Activated CD8-positive, alpha-beta T cell treated with anti-CD3 and anti-CD28 coated beads for 36 hours (primary cell): ENCODE data around the gene CCR5AS.

Source experiments
- ATAC-seq: fragments of 200-7000 bp; cut with Tn5 transposase; one replicate; pipeline ENCODE4 v1.10.0; 2021; ENCODE audit warnings: mild to moderate bottlenecking, moderate library complexity
- CTCF ChIA-PET: fragments of 350-600 bp; sonication (Branson Sonifier 250); formaldehyde crosslinking; loops from one replicate; lab custom pipeline; 2021; ENCODE audit warnings: antibody characterized with exemption; lab: Charles Lee
- POLR2A ChIA-PET: fragments of 350-600 bp; sonication (Branson Sonifier 250); formaldehyde crosslinking; loops from one replicate; lab custom pipeline; 2021; ENCODE audit warnings: antibody characterized with exemption; lab: Charles Lee
- DNase-seq: peaks from one replicate; pipeline ENCODE4 v3.0.0-alpha.2; 2020
- H3K27ac Mint-ChIP-seq: one replicate; pipeline ENCODE4 v1.8.0; 2021; ENCODE audit warnings: mild to moderate bottlenecking, mixed read lengths
- H3K27me3 Mint-ChIP-seq: one replicate; pipeline ENCODE4 v1.8.0; 2021; ENCODE audit warnings: mixed read lengths
- H3K36me3 Mint-ChIP-seq: one replicate; pipeline ENCODE4 v1.8.0; 2021; ENCODE audit warnings: low read depth, mixed read lengths
- H3K4me1 Mint-ChIP-seq: one replicate; pipeline ENCODE4 v1.8.0; 2021; ENCODE audit warnings: low read depth, mixed read lengths
- H3K4me3 Mint-ChIP-seq: one replicate; pipeline ENCODE4 v1.8.0; 2021; ENCODE audit warnings: mild to moderate bottlenecking, moderate library complexity, mixed read lengths
- H3K9me3 Mint-ChIP-seq: one replicate; pipeline ENCODE4 v1.8.0; 2021; ENCODE audit warnings: mixed read lengths
- CTCF ChIP-seq: fragments of 200-600 bp; IDR thresholded peaks from one replicate; pipeline ENCODE4 v1.8.0; 2022; ENCODE audit warnings: antibody characterized with exemption, mild to moderate bottlenecking
- intact Hi-C: fragments of 100-400 bp; cut with micrococcal nuclease; formaldehyde crosslinking; loops from one replicate; pipeline ENCODE4 v1.10.0; 2022

The CCR5AS gene

DNA sequence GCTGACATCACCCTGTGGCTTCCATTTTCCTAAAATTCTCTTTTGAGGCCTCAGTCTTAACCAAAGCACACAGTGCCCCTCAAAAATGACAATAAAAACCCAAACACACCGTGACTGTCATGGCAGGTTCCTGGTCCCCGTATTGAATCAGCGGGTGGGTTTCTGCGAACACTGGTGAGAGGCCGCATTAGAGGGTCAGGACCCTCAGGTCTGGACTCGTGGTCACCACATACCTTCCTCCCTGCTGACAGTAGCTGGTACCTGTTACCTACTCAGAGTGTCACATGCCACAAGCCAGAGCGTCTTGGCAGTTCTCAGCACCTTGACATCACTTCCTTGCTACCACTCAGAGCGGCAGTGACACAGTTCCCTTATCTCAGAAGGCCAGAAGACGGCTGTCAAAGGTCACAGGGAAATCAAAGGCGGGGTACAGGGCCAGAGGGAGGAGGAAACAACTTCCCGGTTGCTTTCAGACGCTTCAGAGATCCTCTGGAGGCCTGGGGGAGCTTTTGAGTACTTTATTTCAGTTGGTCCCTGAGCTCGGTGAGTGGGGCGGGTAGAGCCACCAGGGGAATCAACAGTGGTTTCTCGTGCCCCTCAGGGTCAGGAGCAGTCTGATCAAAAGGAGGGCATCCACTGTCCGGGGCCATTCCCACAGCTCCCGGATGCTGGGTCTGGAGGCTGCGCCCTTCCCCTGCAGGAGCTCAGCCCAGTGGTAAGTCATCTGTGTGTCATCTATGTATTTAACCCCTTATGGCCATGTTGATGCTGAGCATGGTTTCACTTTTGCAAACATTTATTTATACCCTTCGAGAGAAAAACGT is at the start of gene CCR5AS, which contains the start of gene CCRL2:
Gene CCR5AS (minus strand): TSS at position 279 of the 824 bp plus-strand sequence.
Gene CCRL2 (plus strand): TSS at position 472 of the 824 bp plus-strand sequence. CDS start 821 bp downstream, outside the sequence.
- Mint-ChIP-seq H3K4me1 (peaks cover 36% of the 10 kb centered on the region), H3K4me3 (peak within 1 kb of the TSS; percentile 82), H3K27ac (peak within 1 kb of the TSS; percentile 89), H3K27me3 (no peaks in the 10 kb centered on the region), H3K9me3 (no peaks in the 10 kb centered on the region), H3K36me3 (no peaks in the 10 kb centered on the region)
- intact Hi-C loops, result no loop called here
- ChIA-PET POLR2A (interaction anchor here (0.9 to 1.7 kb wide), 8 partner anchors 10 to 191 kb away, joined by 3 to 7 read pairs (median 3); partner anchors contain the start of gene CCR2), CTCF (interaction anchor here (0.8 to 2.5 kb wide), 12 partner anchors 8 to 329 kb away, joined by 3 to 9 read pairs (median 4); partner anchors contain the start of gene CCR5)
- ATAC-seq, result peak; percentile 89
- DNase-seq, result peak; percentile 74
- TF ChIP-seq CTCF, result peak; percentile 9

GRCh38 chr3:46456118-46456517 is 49.3 kb upstream of the CCR5AS start:
- ATAC-seq, result no peak
- Mint-ChIP-seq H3K36me3 (no peaks in the 10 kb centered on the region), H3K4me3 (no peak overlapping the region), H3K27ac (no peak overlapping the region), H3K4me1 (no peaks in the 10 kb centered on the region), H3K9me3 (no peaks in the 10 kb centered on the region), H3K27me3 (no peaks in the 10 kb centered on the region)
- no peak for DNase-seq
- no peak for TF ChIP-seq CTCF
- ChIA-PET POLR2A (no interaction called here), CTCF (no interaction called here)
- intact Hi-C loops, result no loop called here

DNA sequence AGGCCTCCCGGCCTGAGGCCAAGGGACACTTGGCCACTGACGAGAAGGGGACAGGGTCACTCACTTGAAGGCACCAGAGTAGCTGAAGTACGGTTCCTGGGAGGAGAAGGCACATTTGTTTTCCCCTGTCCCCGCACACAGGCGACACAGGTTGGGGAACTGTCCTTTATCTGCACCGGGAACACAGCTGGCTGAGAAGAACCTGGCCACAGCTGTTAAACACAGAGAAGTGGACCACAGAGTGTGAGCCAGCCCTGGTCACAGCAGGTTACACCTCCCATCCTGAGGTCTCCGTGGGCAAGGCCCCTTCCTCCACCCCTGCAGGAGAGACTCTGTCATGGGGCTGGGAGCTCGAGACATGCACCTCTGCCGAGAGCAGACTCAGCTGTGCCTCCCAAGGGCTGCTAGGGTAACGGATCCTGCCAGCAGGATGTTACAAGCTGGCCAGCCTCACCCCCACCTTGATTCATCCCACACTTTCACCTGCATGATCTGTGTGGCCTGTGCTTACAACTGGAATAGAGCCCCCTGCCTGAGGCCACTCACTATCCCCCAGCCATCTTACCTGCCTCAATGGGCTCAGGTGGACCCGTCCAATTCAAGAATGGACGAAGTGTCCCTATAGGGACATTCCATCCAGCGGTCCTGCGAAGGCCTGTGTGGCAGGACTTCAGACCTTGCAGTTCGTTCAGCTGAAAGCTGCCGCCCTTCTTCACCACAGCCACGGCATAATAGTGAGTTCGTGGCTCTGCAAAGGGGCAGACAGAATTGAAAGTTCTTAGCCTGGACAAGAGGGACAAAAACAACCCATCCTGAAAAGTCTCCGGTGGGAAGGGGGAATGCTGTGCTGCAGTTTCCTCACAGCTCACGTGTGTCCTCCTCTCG is 48.6 kb upstream of the CCR5AS start:
- Mint-ChIP-seq H3K9me3 (no peaks in the 10 kb centered on the region), H3K4me3 (no peak overlapping the region), H3K4me1 (no peaks in the 10 kb centered on the region), H3K36me3 (no peaks in the 10 kb centered on the region), H3K27me3 (peaks cover 2% of the 10 kb centered on the region), H3K27ac (no peak overlapping the region)
- intact Hi-C loops, result no loop called here
- ChIA-PET CTCF (no interaction called here), POLR2A (no interaction called here)
- ATAC-seq (no peak), DNase-seq (no peak)
- TF ChIP-seq CTCF, result no peak

- Mint-ChIP-seq H3K27me3 (peaks cover 2% of the 10 kb centered on the region), H3K4me1 (no peaks in the 10 kb centered on the region), H3K27ac (no peak overlapping the region), H3K4me3 (no peak overlapping the region), H3K36me3 (no peaks in the 10 kb centered on the region), H3K9me3 (no peaks in the 10 kb centered on the region)
- CTCF ChIA-PET, result interaction anchor here (0.8 kb wide), 1 partner anchor 35 kb away, joined by 3 read pairs; no protein-coding TSS in a partner anchor
- POLR2A ChIA-PET, result no interaction called here
- DNase-seq (no peak), ATAC-seq (no peak)
- TF ChIP-seq CTCF, result no peak
- intact Hi-C loops, result no loop called here
Observed at GRCh38 chr3:46454606-46455005, 47.7 kb upstream of the CCR5AS start.
